OCI-LY3 (cell line): ENCODE data around the gene SH3PXD2A.

Source experiments
- H2AFZ ChIP-seq: fragments of 200-600, 300-600 bp; shearing (Covaris generic); 2 replicates; pipeline ENCODE4 v1.6.0; 2014; ENCODE audit warnings: antibody characterized with exemption, low read depth, low read length
- H3K27ac ChIP-seq: fragments of 200-600, 300-600 bp; sonication (generic); 2 replicates; pipeline ENCODE4 v1.5.1; 2014; ENCODE audit warnings: mild to moderate bottlenecking, low read length, moderate library complexity, mixed read lengths
- H3K27me3 ChIP-seq: fragments of 200-600, 300-600 bp; sonication (generic); 2 replicates; pipeline ENCODE4 v1.6.1; 2014; ENCODE audit warnings: low read depth, low read length, mixed read lengths
- H3K36me3 ChIP-seq: fragments of 200-600, 300-600 bp; sonication (generic); replicated peaks from 2 replicates; pipeline ENCODE3; 2014; ENCODE audit warnings: low read depth, low read length, mixed read lengths
- H3K4me1 ChIP-seq: fragments of 300-600, 200-600 bp; sonication (generic); 2 replicates; pipeline ENCODE4 v1.6.1; 2014; ENCODE audit warnings: low read length, mixed read lengths
- H3K4me2 ChIP-seq: fragments of 200-600, 300-600 bp; sonication (generic); 2 replicates; pipeline ENCODE4 v1.6.1; 2014; ENCODE audit warnings: low read length, mixed read lengths
- H3K4me3 ChIP-seq: fragments of 300-600, 200-600 bp; sonication (generic); 2 replicates; pipeline ENCODE4 v1.5.1; 2014; ENCODE audit warnings: antibody characterized with exemption, mild to moderate bottlenecking, low read length, moderate library complexity
- H3K79me2 ChIP-seq: fragments of 300-600, 200-600 bp; shearing (Covaris generic); 2 replicates; pipeline ENCODE4 v1.6.1; 2014; ENCODE audit warnings: mild to moderate bottlenecking, low read length, mixed read lengths
- H3K9ac ChIP-seq: fragments of 300-600, 200-600 bp; shearing (Covaris generic); 2 replicates; pipeline ENCODE4 v1.6.0; 2014; ENCODE audit warnings: mild to moderate bottlenecking, low read length, moderate library complexity
- H3K9me3 ChIP-seq: fragments of 200-600, 300-600 bp; shearing (Covaris generic); 2 replicates; pipeline ENCODE4 v1.6.1; 2014; ENCODE audit warnings: low read length, mixed read lengths; ENCODE audit not compliant: insufficient read depth
- H4K20me1 ChIP-seq: fragments of 200-600, 300-600 bp; sonication (generic); 2 replicates; pipeline ENCODE4 v1.6.1; 2016; ENCODE audit warnings: low read length, mixed read lengths; ENCODE audit not compliant: insufficient read depth
- CTCF ChIP-seq: fragments of 200-600, 300-600 bp; sonication (generic); IDR thresholded peaks from 2 replicates; pipeline ENCODE4 v1.5.1; 2014; ENCODE audit warnings: antibody characterized with exemption, low read length, low read depth
- EZH2phosphoT487 ChIP-seq: fragments of 200-600 bp; shearing (Covaris generic); IDR thresholded peaks from 2 replicates; pipeline ENCODE4 v1.6.1; 2018; ENCODE audit warnings: antibody characterized with exemption, mixed run types, low read depth

Gene SH3PXD2A

DNA sequence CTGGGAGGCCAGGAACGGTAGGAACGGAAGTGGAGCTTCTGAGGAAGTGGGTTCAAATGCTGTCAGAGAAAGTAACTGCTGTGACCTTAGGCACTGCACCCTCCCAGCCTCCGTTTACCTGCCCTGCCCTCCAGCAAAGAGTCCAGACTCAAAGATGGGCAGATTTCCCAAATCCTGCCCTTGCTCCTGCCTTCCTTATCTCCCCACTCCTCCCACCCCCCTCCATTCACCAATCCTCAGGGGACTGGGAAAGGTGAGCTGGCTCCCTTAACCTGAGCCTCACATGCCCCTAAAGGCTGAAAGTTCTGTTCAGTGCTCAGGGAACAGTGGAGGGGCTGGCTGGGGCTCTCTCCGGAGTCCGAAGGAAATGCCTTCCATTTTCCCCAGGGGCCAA lies 161.6 kb downstream of the SH3PXD2A start:
- H3K4me2 ChIP-seq, result peak overlapping the region; percentile 99
- H3K4me3 ChIP-seq, result peak overlapping the region; percentile 99
- peak overlapping the region; percentile 74 for H2AFZ ChIP-seq
- peaks cover 30% of the 10 kb centered on the region for H3K79me2 ChIP-seq
- peaks cover 8% of the 10 kb centered on the region for H3K36me3 ChIP-seq
- TF ChIP-seq CTCF, result no peak
- no peak for TF ChIP-seq EZH2phosphoT487
- H3K4me1 ChIP-seq, result peaks cover 52% of the 10 kb centered on the region
- no peak overlapping the region for H3K27ac ChIP-seq
- H3K9ac ChIP-seq, result peak overlapping the region; percentile 65; the same call in 1 of the 2 replicates
- peaks cover 24% of the 10 kb centered on the region; the same call in 1 of the 2 replicates for H4K20me1 ChIP-seq
- H3K9me3 ChIP-seq, result no peaks in the 10 kb centered on the region
- no peaks in the 10 kb centered on the region for H3K27me3 ChIP-seq

DNA sequence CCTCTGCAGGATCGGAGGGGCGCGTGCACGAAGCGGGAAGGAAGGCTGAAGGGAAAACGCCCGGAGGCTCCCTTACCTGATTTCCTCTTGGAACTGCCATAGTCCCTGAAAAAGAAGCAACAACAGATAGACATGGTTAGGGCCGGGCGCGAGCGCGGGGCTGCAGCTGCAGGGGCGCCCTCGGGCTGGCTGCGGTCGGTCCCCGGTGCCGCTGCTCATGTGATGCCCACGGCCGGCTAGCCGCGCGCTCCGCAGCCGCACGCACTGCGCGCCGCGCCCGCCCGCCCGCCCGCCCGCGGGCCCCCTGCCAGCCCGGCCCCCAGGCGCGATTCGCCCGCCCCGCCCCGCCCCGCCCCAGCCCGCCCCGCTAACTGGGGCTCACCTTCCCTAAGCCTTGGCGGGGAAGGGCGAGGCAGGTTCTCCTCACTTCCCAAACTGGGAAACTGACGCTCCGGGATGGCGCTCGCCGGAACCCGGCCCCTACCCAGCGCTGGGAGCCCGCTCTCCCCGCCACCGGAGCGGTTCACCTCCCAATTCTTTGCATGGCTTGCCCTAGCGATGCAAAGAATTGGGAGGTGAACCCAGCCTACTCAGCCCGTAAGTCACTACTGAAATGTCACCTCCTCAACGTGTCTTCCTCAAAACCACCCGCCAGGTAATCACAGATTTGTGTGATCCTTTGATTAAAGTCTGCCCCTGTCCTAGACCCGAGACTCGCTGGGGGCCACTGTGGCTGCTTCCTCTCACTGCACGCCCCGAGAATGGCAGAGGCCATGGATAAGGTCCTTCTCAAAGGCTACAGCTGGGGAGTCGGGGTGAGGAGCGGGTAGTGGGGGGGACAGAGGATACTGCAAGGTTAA lies 162.2 kb downstream of the SH3PXD2A start:
- Histone ChIP-seq H3K27me3 (no peaks in the 10 kb centered on the region), H3K4me3 (peak overlapping the region; percentile 99), H3K4me2 (peak overlapping the region; percentile 99), H2AFZ (peak overlapping the region; percentile 74), H3K9me3 (no peaks in the 10 kb centered on the region), H3K36me3 (peaks cover 8% of the 10 kb centered on the region), H3K27ac (peak overlapping the region; percentile 84), H3K9ac (peak overlapping the region; percentile 88), H3K79me2 (peaks cover 34% of the 10 kb centered on the region), H4K20me1 (peaks cover 28% of the 10 kb centered on the region; the same call in 1 of the 2 replicates), H3K4me1 (peaks cover 52% of the 10 kb centered on the region)
- TF ChIP-seq CTCF, result no peak

DNA sequence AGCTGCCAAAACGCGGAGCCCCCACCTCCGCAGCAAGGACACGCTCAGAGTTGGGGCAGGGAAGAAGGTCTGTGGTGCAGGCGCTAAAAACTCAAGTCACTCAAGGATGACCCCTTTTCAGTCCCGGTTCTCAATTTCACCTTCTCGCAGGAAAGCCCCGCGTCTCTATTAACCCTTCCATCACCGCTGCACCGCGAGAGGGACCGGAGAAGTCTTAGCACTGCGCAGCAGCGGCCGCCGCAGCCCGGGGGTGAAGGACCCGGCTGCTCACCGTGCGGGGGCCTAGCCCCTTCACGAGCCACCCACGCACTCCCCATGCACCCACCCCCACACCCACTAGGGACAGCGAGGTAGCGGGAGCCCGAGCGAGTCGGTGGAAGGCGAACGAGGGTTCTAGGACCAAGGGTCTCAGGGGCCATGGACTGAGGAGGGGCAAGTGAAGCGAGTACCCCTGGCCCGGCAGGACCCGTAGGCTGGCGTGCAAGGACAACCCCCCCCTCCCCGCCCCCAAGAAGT lies 162.9 kb downstream of the SH3PXD2A start:
- Histone ChIP-seq H4K20me1 (peaks cover 35% of the 10 kb centered on the region; the same call in 1 of the 2 replicates), H3K9ac (peak overlapping the region; percentile 88)

More for the DNA sequence above, 162.9 kb downstream of the SH3PXD2A start:
- Histone ChIP-seq H2AFZ (0 out of 2 replicates have a peak overlapping the region, but pooled peaks have one; percentile 39), H3K36me3 (peaks cover 8% of the 10 kb centered on the region), H3K9me3 (no peaks in the 10 kb centered on the region), H3K27ac (peak overlapping the region; percentile 84), H3K27me3 (no peaks in the 10 kb centered on the region), H3K4me2 (peak overlapping the region; percentile 99), H3K79me2 (peaks cover 41% of the 10 kb centered on the region), H3K4me1 (peaks cover 52% of the 10 kb centered on the region), H3K4me3 (peak overlapping the region; percentile 99)
- no peak for TF ChIP-seq CTCF
- no peak for TF ChIP-seq EZH2phosphoT487
